Osteocyte (in vitro differentiated cells): ENCODE measurements around the gene CATSPERB. TPM values are rescaled to one million over a fixed set of nuclear protein-coding genes. Genes with fewer than 3 reads are reported as not detected.
A peak's percentile ranks its signal among the peaks of the same experiment; 100 is the strongest.

Source experiments
- DNase-seq: peaks from one replicate; pipeline ENCODE4 v3.0.0; 2021; ENCODE audit warnings: mixed read lengths; ENCODE audit not compliant: unreplicated experiment; ENCODE audit errors: extremely low spot score
- H3K27ac Mint-ChIP-seq: one replicate; pipeline ENCODE4 v1.8.0; 2021; ENCODE audit warnings: mild to moderate bottlenecking, mixed read lengths; ENCODE audit not compliant: unreplicated experiment
- H3K27me3 Mint-ChIP-seq: one replicate; pipeline ENCODE4 v1.8.0; 2021; ENCODE audit warnings: mixed read lengths; ENCODE audit not compliant: unreplicated experiment
- H3K36me3 Mint-ChIP-seq: one replicate; pipeline ENCODE4 v1.8.0; 2021; ENCODE audit warnings: mixed read lengths; ENCODE audit not compliant: unreplicated experiment
- H3K4me1 Mint-ChIP-seq: one replicate; pipeline ENCODE4 v1.8.0; 2021; ENCODE audit warnings: mixed read lengths; ENCODE audit not compliant: unreplicated experiment
- H3K4me3 Mint-ChIP-seq: one replicate; pipeline ENCODE4 v1.8.0; 2021; ENCODE audit warnings: mild to moderate bottlenecking, moderate library complexity, mixed read lengths; ENCODE audit not compliant: unreplicated experiment
- H3K9me3 Mint-ChIP-seq: one replicate; pipeline ENCODE4 v1.8.0; 2021; ENCODE audit warnings: mixed read lengths; ENCODE audit not compliant: unreplicated experiment
- CTCF ChIP-seq: fragments of 200-600 bp; sonication (generic); IDR thresholded peaks from 2 replicates; pipeline ENCODE4 v1.5.0; 2021; ENCODE audit warnings: antibody characterized with exemption, mild to moderate bottlenecking, moderate library complexity
- total RNA-seq: library from RNA; stranded (reverse); gene quantifications from 2 replicates; pipeline ENCODE4 v1.2.1, GENCODE V29; 2021

Gene CATSPERB
- total RNA-seq, 1 donor from 2014 or later, result not detected

GRCh38 chr14:91660790-91661189 is 71.1 kb downstream of the CATSPERB start:
- Mint-ChIP-seq H3K9me3 (no peaks in the 10 kb centered on the region), H3K27ac (no peak overlapping the region), H3K27me3 (peaks cover 14% of the 10 kb centered on the region), H3K4me1 (no peaks in the 10 kb centered on the region), H3K36me3 (no peaks in the 10 kb centered on the region), H3K4me3 (no peak overlapping the region)
- DNase-seq, result no peak
- no peak for TF ChIP-seq CTCF

- Mint-ChIP-seq H3K9me3 (no peaks in the 10 kb centered on the region), H3K4me3 (no peak overlapping the region), H3K27me3 (peaks cover 31% of the 10 kb centered on the region), H3K4me1 (no peaks in the 10 kb centered on the region), H3K36me3 (no peaks in the 10 kb centered on the region), H3K27ac (no peak overlapping the region)
- TF ChIP-seq CTCF, result no peak
- DNase-seq, result no peak
Measured at GRCh38 chr14:91654836-91655235, 77.0 kb downstream of the CATSPERB start.

- Mint-ChIP-seq H3K9me3 (no peaks in the 10 kb centered on the region), H3K27me3 (peaks cover 30% of the 10 kb centered on the region), H3K36me3 (no peaks in the 10 kb centered on the region), H3K27ac (no peak overlapping the region), H3K4me1 (no peaks in the 10 kb centered on the region), H3K4me3 (no peak overlapping the region)
- DNase-seq, result no peak
- TF ChIP-seq CTCF, result no peak
Measured at GRCh38 chr14:91653451-91653850, 78.4 kb downstream of the CATSPERB start.

GRCh38 chr14:91649930-91650329 is 82.0 kb downstream of the CATSPERB start:
- Mint-ChIP-seq H3K27ac (no peak overlapping the region), H3K4me1 (peaks cover 4% of the 10 kb centered on the region), H3K36me3 (no peaks in the 10 kb centered on the region), H3K9me3 (peaks cover 5% of the 10 kb centered on the region), H3K4me3 (no peak overlapping the region), H3K27me3 (peaks cover 10% of the 10 kb centered on the region)
- DNase-seq, result no peak
- TF ChIP-seq CTCF, result peak; percentile 64

- no peak for DNase-seq
- Mint-ChIP-seq H3K4me3 (no peak overlapping the region), H3K4me1 (peaks cover 4% of the 10 kb centered on the region), H3K9me3 (peaks cover 5% of the 10 kb centered on the region), H3K27me3 (peaks cover 10% of the 10 kb centered on the region), H3K36me3 (no peaks in the 10 kb centered on the region), H3K27ac (no peak overlapping the region)
- no peak for TF ChIP-seq CTCF
Measured at GRCh38 chr14:91647856-91648255, 84.0 kb downstream of the CATSPERB start.
